Cardiac muscle cell (in vitro differentiated cells and primary cell): ENCODE measurements around the gene HIPK1. TPM values are rescaled to one million over a fixed set of nuclear protein-coding genes. Genes with fewer than 3 reads are reported as not detected.

Source experiments
- DNase-seq, 2 donors: peaks; one replicate each; pipeline versions ENCODE4 v3.0.0 to v3.0.0-alpha.2; 2010 to 2017; ENCODE audit warnings: low read depth in 1 of 2, low spot score in 1 of 2
- H3K27ac ChIP-seq: fragments of 200-600 bp; sonication (generic); 2 replicates; pipeline ENCODE4 v1.5.1; 2016
- H3K27me3 ChIP-seq: fragments of 200-600 bp; sonication (generic); 2 replicates; pipeline ENCODE4 v1.6.0; 2016; ENCODE audit warnings: control low read depth
- H3K36me3 ChIP-seq: fragments of 200-600 bp; sonication (generic); 2 replicates; pipeline ENCODE4 v1.5.1; 2016; ENCODE audit warnings: control low read depth
- H3K4me1 ChIP-seq: fragments of 200-600 bp; sonication (generic); 2 replicates; pipeline ENCODE4 v1.8.1; 2017; ENCODE audit warnings: low read depth, mild to moderate bottlenecking, mixed run types
- H3K4me3 ChIP-seq: fragments of 200-600 bp; sonication (generic); 2 replicates; pipeline ENCODE4 v1.5.1; 2016; ENCODE audit warnings: mild to moderate bottlenecking
- H3K9me3 ChIP-seq: fragments of 200-600 bp; sonication (generic); 2 replicates; pipeline ENCODE4 v1.5.1; 2017; ENCODE audit warnings: low read depth, mild to moderate bottlenecking, control low read depth
- CTCF ChIP-seq: IDR thresholded peaks from 2 replicates; pipeline ENCODE4 v1.5.1; 2012; ENCODE audit warnings: low read depth, mild to moderate bottlenecking, low read length
- polyA plus RNA-seq: library from polyadenylated mRNA; unstranded; fragments of >200 nt; fragmentation: Nextera tagmentation; extraction: Ambion mirVana; gene quantifications from 2 replicates; pipeline ENCODE4 v1.2.1, GENCODE V29; 2016
- total RNA-seq: library from RNA; depleted of rRNA; stranded (reverse); fragments of >200 nt; gene quantifications from 2 replicates; pipeline ENCODE4 v1.2.3, GENCODE V29; 2016

Gene HIPK1
- total RNA-seq: 23.4 and 27.7 TPM in 2 replicates
- polyA plus RNA-seq: 14.1 and 19.3 TPM in 2 replicates

- H3K9me3 ChIP-seq: no peaks in the 10 kb centered on the region
- DNase-seq: peak; percentile 92 to 98
- H3K4me1 ChIP-seq: peaks cover 24% of the 10 kb centered on the region
- peak within 1 kb of the TSS; percentile 85 for H3K4me3 ChIP-seq
- no peaks in the 10 kb centered on the region for H3K36me3 ChIP-seq
- H3K27me3 ChIP-seq: peaks cover under 1% of the 10 kb centered on the region
- peak within 1 kb of the TSS; percentile 88 for H3K27ac ChIP-seq
- no peak for TF ChIP-seq CTCF
Observed at GRCh38 chr1:113928941-113929749, at the start of gene HIPK1. TSS of gene HIPK1 (plus strand) at chr1:113929324.

- no peak overlapping the region for H3K27ac ChIP-seq
- no peak for DNase-seq
- H3K9me3 ChIP-seq: no peaks in the 10 kb centered on the region
- no peak for TF ChIP-seq CTCF
- no peaks in the 10 kb centered on the region for H3K36me3 ChIP-seq
- peaks cover 5% of the 10 kb centered on the region for H3K4me1 ChIP-seq
- no peak overlapping the region for H3K4me3 ChIP-seq
- no peaks in the 10 kb centered on the region for H3K27me3 ChIP-seq
Observed at GRCh38 chr1:113879739-113880038, 49.4 kb upstream of the HIPK1 start.

GRCh38 chr1:113881661-113882060 lies 47.5 kb upstream of the HIPK1 start:
- no peak overlapping the region for H3K4me3 ChIP-seq
- no peak for TF ChIP-seq CTCF
- H3K9me3 ChIP-seq: no peaks in the 10 kb centered on the region
- H3K27ac ChIP-seq: no peak overlapping the region
- no peaks in the 10 kb centered on the region for H3K27me3 ChIP-seq
- no peak for DNase-seq
- peaks cover 5% of the 10 kb centered on the region for H3K4me1 ChIP-seq
- no peaks in the 10 kb centered on the region for H3K36me3 ChIP-seq

- Histone ChIP-seq H3K4me3 (no peak overlapping the region), H3K4me1 (no peaks in the 10 kb centered on the region), H3K27me3 (no peaks in the 10 kb centered on the region), H3K9me3 (no peaks in the 10 kb centered on the region), H3K27ac (no peak overlapping the region), H3K36me3 (no peaks in the 10 kb centered on the region)
- no peak for TF ChIP-seq CTCF
- no peak for DNase-seq
Observed at GRCh38 chr1:113886417-113887401, 42.4 kb upstream of the HIPK1 start.

GRCh38 chr1:113887402-113888175 lies 41.5 kb upstream of the HIPK1 start, which contains the start of gene BCL2L15:
TSS of gene BCL2L15 (minus strand) at chr1:113887581. CDS start at chr1:113887375, 206 bp downstream.
- Histone ChIP-seq H3K27ac (no peak within 1 kb of the TSS), H3K4me3 (no peak within 1 kb of the TSS), H3K36me3 (no peaks in the 10 kb centered on the region), H3K9me3 (no peaks in the 10 kb centered on the region), H3K27me3 (no peaks in the 10 kb centered on the region), H3K4me1 (no peaks in the 10 kb centered on the region)
- TF ChIP-seq CTCF: no peak
- DNase-seq: no peak
